GDM1 (cell line): ENCODE results near the gene CNDP2.
"Not testable (repeated sequence)": the region's sequence is repeated elsewhere in the genome, so short reads cannot be mapped to it uniquely, and the experiment has no call there.

Experiments
- DNase-seq: peaks from one replicate; lab custom pipeline; 2025; lab: John Stamatoyannopoulos, UW

The CNDP2 gene

GRCh38 chr18:74518456-74519295, 22.5 kb downstream of the CNDP2 start:
- DNase-seq: no peak

DNA sequence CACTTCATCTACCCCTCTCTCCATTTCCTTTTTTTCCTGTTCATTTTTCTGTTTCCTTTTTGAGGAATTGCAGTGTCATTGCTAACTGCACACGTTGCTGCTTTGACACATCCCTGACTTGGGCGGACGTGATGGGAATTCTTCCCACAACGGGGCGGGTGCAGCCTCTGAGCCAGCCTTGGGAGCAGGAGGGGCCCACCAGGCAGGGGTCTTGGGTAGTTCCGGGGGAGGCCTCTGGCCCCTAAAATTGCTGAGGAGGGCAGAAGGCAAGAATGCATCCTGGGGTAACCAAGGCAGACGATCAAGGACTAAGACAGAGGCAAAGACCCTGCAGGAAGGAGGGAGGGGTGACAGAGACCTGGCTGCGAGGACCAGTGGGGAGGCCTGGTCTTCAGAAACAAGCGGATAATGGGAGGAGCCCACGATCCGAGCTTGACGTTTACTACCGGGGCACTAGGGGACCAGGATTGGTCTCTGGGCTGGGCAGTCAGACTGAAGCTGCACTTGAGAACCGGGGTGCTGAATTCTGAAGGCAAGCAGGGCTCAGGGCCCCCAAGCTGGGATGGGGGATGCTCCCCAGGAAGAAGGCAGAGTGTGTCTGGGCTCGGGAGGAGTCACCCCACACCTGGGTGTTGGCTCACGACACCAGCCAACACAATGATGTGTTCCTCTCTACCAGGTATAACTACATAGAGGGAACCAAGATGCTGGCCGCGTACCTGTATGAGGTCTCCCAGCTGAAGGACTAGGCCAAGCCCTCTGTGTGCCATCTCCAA, 23.3 kb downstream of the CNDP2 start:
- no peak for DNase-seq

- no peak for DNase-seq
These were observed 24.1 kb downstream of the CNDP2 start for GRCh38 chr18:74520096-74520833.

DNA sequence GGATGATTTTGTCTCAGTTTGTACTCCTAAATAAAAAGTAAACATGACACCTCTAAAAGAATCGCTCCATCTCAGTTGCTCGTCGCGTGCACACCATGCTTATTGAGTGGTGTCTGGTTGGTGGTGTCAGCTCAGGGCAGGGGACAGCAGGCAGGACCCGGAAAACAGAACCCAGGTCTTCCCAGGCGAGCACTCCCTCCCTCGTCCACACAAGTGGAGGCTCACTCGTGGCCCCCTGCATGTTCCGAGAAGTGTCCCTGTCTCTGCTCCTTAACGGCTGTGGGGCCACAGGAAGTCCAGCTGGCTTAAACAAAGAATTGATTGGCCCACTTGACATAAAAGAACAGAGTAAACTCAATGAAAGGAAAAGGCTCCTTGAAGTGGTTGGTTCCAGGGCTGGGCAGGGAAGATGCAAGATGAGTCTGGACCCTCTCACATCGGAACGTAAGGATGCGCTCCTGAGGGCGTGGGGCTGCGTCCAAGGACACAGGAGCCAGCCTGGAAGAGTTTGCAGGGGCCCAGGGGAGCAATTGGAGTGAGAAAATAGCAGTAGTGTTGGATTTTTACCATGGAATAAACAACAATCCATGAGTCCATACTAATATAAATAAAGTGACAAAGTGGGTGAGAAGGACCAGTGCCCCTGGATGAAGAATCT, 25.0 kb downstream of the CNDP2 start:
- DNase-seq: no peak

GRCh38 chr18:74522635-74523548, 26.7 kb downstream of the CNDP2 start:
- no peak for DNase-seq

- peak; percentile 74 for DNase-seq
These were observed 27.9 kb downstream of the CNDP2 start for GRCh38 chr18:74524097-74524496.

DNA sequence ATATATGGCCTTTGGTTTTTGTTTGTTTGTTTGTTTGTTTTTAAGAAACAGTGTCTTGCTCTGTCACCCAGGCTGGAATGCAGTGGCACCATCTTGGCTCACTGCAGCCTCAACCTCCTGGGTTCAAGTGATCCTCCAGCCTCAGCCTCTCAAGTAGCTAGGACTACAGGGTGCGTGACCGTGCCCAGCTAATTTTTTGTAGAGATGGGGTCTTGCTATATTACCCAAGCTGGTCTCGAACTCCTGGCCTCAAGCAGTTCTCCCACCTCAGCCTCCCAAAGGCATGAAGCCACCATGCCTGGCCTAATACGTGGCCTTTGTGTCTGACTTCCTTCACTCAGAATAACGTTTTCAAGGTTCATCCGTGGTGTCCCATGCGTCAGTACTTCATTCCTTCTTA, 28.8 kb downstream of the CNDP2 start:
- DNase-seq: not testable (repeated sequence)

DNA sequence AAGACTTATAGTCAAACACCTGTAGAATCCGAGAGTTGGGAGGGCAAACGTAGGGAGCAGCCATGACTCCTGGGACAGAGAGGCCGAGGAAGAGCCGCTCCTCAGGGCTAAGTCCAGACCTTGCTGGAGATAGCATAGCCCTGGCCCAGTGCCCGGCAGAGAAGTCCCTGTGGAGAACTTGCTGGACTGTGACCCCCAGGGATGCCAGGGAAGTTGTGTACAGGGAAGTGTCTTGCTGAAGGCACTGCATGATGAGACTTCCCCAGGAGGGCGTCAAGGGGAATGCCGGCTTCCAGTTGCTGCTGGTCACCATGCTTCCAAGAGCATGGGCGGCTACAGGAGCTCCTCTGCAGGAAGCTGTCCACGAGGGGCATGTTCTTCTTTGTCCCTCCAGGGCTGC, 29.6 kb downstream of the CNDP2 start:
- DNase-seq: no peak

- DNase-seq: no peak
These were observed 30.3 kb downstream of the CNDP2 start for GRCh38 chr18:74526488-74526887.

DNA sequence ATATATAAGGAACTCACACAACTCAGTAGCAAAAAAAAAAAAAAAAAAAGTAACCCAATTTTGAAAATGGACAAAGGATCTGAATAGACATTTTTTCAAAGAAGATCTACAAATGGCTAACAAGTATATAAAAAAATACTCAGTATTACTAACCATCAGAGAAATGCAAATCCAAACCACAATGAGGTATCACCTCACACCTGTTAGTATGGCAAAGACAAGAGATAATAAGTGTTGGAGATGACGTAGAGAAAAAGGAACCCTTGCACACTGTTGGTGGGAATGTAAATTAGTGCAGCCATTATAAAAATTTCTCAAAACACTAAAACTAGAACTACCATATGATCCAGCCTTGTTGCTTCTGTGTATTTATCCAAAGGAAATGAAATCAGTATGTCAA, 32.3 kb downstream of the CNDP2 start:
- DNase-seq: no peak

DNA sequence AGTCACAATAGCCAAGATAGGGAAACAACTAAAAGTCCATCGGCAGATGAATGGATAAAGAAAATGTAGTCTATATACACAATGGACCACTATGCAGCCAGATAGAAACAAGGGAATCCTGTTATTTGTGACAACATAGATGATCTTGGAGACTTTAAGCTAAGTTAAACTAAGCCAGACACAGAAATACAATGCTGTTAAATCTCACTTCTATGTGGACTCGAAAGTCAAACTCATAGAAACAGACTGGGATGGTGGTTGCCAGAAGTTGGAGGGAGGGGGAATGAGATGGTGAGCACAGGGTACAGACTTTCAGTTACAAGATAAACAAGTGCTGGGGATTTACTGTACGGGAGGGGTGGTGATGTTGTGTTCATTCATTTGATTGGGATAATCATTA, 32.8 kb downstream of the CNDP2 start:
- DNase-seq: no peak

DNA sequence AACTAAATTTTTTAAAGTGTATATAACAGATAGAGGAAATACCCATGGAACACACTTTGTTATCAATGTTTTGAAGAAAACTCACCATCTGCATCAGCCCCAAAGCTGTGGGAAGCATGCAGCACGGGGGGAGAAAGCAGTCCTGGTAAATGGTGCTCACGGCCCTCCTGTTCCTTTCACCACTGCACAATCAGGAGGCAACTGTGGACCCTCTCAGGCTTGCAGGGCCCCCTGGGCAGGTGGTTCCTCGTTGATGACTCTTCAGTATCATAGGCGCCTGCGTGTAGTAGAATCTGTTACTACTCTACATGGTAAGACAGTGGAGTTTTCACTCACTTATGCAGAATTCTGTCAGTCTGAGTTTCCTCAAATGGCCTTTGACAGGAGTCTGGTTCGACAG, 33.2 kb downstream of the CNDP2 start:
- DNase-seq: no peak

- no peak for DNase-seq
These were observed 33.8 kb downstream of the CNDP2 start for GRCh38 chr18:74529811-74530583.

GRCh38 chr18:74530584-74530862, 34.4 kb downstream of the CNDP2 start:
- DNase-seq: no peak

GRCh38 chr18:74531043-74531442, 34.9 kb downstream of the CNDP2 start:
- DNase-seq: no peak

- no peak for DNase-seq
These were observed 36.4 kb downstream of the CNDP2 start for GRCh38 chr18:74532511-74533025.

- DNase-seq: no peak
These were observed 37.5 kb downstream of the CNDP2 start for GRCh38 chr18:74533666-74534065.

DNA sequence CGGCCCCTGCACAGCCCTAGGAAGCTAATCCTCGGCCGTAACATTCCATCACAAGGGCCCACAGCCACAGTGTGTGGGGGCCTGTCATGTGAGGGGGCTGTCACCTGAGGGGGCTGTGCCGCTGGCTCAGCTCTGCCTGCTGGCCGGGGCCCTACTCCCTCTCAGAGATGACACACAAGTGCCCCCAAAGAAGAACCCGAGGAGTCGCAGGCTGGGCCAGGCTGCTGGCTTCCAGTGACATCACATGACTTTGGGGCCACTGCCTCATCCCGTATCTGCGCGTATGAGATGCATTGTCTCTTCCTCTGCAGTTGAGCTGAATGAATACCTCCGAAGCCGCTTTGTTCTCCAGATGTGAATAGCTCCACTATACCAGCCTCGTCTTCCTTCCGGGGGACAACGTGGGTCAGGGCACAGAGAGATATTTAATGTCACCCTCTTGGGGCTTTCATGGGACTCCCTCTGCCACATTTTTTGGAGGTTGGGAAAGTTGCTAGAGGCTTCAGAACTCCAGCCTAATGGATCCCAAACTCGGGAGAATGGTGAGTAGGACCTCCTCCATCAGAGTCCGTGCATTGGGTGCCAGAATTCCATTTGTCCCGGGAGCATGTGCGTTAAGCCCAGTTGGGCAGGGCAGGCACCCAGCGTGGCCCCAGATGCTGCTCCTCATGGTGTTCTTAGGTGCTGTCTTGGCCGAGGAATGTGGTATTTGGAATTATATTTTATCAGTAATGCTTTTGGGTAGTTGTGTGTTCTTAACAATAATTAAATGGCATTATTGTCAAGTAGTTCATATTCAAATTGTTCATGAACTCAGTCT, 38.2 kb downstream of the CNDP2 start, which contains the start of gene CNDP1:
Gene CNDP1 (plus strand): TSS at position 351 of the 820 bp plus-strand sequence. CDS start 168 bp downstream, at position 519.
- no peak for DNase-seq

DNA sequence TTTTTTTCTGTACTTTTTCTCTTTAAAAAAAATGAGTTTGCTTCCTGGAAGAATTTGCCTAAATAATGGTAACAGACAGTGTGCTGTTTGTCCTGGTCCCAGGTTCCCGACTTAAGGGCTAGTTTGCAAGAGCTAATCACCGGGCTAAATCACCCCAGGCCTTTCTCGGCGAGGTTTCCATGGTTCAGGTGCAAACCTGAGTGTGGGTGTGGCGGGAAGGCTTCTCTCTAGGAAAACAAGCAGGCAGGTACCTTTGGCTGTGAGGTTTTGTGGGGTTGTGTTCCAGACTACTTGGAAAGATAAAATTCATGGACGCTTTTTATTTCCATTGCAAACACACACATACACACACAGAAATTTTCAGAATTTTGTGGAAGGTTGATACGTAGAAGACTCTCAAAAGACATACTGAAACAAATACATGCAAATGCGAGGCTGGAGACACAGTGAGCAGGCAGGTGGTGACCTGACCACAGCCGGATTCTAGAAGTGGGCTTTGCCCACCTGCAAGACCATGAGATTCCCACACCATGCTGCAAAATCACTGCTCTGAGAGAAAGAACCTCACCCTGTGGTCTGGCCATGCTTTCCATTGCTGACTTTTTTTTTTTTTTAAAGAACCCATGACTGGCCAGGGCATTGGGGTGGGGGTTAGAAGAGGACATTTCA, 39.0 kb downstream of the CNDP2 start:
- DNase-seq: no peak
